ENCODE measurements around the gene SLC25A51.
A peak's percentile ranks its signal among the peaks of the same experiment; 100 is the strongest.
"Not testable (repeated sequence)": the region's sequence is repeated elsewhere in the genome, so short reads cannot be mapped to it uniquely, and the experiment has no call there.

The SLC25A51 gene

DNA sequence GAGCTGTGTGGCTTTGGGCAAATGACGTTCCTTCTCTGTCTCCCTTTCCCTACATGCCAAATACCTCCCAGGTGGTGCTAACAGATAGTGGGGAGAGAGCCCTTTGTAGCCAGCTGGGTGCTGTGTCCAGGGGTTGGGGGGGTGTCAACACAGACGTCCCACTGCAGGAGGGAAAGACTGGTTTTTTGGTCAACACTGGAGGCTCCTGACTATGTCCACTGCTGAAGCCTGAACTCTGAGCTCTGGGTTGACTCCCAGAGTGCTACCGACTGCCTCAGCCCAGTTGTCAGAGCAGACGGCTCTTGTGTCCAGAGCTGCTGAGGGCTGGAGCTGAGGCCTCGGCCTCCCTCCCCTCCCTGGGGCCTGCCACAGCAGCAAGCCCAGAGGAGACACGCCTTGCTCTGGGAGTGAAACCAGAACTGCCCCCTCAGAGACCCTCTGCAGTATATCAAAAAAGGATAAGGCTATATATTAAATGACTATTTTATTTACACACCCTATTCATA, 14.8 kb upstream of the SLC25A51 start:
- DNase-seq = no peak

DNA sequence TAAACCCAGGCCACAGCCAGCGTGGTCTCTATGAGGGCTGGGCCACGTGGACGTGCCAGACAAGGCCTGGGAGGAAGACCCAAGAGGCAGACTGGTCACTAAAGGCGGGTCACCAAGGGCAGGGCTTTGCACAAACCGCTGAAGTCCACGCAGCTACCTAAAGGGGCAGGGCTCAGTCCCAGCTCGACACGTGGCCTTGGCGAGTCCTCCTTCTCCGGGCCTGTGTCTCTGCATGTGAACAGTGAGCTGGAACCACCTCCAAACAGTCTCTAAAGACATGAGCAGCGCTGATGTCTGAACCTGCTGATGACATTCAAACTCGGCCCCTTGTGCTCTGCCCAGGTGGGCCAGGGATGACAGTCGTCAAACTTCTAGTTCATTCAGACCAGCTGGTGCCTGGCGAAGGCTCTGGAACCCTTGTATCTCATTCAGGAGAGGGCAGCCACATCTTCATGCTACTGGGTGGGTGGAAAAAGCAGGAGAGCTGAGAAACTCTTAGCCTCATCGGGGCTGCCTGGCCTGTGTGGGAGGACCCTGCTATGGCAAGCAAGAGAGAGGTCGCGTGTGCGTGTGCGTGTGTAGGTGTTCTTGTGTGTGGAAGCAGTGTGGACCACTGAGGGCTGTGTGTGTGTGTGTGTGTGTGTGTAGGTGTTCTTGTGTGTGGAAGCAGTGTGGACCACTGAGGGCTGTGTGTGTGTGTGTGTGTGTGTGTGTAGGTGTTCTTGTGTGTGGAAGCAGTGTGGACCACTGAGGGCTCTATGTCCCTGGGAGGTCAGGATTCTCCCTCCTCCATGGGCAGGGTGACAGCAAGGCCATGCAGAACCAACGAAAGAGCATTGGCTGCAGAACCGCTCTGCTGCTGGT, 14.1 kb upstream of the SLC25A51 start:
- no peak for DNase-seq

DNA sequence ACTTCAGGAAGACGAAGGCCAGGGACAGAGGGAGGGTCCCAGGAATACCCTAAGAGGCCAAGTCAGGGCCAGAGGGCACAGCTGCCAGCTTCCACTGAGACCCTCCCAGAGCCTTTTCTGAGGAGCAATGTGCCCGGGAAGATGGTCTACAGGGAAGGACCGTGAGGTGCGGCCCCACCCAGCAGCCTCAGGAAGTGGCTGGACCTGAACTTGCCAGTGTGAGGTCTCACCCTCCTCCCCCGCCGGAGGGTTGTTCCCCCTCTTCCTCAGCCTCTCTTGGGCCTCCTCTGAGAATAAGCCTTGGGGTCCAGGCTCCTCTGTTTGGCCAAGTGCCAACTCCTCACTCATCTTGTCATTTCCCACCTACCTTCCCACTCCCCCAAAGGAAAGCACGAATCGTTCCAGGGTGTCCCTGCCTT, 13.4 kb upstream of the SLC25A51 start:
- no peak for DNase-seq

DNA sequence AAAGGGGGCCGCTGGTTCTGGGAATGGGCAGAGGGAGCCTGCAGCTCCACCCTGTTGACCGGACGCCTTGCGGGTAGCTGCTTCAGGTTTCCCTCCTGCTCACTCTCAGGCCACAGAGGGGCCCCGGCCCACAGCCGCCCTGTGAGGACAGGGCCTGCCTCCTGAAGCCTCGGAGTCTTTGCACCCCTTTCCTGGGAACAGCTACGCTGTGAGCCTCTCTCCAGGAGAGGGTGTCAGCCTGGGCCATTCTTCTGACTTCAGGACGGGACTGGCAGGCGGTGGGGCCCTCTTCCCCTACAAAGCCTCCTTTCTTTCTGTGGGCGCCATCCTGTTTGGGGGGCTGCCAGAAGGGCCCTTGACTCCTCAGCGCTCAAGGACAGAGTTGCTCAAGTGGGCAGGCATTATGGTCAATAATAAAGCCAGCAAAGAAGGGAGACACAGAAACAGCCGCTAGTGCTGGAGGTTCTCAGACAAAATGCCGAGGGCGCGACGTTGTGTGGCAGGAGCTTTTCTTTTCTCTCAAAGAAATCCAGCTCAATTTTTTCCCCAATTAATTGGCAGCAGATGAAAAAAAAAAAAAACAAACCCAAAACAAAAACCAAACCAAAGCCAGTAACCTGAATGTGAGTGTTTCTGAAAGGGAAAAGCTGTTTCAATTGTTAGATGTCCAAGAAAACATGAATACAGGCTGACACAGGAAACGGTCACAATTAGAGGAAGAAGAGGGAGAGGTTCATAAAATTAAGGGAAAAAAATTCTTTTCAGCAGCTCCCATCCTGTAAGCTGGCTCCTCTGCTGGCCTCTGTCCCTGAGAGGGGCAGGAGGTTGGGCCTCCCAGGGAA, 12.8 kb upstream of the SLC25A51 start:
- no peak for DNase-seq

DNA sequence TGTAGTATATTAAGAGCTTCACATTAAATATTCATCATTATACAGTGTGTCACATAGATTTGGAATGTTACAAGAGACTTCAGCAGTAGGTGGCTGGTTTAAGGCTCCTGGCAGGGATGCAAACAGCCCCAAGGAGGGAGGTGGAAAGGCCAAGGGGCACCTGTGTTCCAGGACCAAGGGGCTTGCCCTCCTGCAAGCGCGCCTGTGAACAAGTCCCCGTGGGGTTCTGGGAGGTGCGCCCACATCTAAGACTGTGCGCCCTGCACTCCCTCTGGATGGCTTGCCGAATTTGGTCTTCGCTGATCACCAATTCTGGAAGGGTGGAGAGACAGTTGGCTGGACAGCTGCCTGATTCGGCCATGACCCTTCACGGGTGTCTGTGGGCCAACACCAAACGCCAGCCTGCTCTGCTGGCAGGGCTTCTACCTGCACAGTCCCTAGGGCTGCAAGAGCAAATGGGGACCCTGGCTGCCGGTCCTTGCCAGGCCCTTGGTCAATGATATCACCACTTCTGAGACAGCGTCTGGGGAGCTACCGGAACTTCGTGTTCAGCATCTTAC, 12.1 kb upstream of the SLC25A51 start:
- no peak for DNase-seq

DNA sequence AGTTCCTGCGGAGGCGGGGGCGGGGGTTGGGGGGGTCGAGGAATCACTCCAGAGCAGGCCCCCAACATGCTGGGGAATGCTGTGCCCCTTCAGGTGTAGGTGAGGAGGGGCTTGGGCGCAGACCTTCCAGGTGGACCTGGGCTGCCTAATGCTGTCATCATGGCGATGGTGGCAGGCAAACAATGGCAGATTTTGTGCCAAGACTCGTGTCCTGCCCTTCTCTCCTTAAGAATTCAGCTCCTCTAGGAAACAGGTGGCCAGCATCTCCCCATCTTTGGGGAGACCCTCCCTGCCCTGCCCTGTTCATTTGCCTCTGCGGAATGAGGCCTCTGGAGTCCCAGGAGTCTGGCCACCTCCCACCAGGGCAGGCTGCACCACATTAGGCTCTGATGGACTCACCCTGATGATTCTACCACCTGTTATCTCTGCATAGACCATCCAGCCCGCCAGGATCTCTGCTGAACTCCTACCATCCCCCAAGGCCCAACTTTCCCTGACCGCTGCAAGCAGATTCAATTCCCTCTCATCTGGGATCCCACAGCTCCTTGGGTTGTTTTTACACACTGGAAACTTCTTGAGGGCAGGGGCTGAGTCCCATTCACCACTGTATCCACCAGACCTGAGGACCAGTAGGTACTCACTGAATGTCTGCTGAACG, 10.9 kb upstream of the SLC25A51 start:
- DNase-seq = no peak

DNA sequence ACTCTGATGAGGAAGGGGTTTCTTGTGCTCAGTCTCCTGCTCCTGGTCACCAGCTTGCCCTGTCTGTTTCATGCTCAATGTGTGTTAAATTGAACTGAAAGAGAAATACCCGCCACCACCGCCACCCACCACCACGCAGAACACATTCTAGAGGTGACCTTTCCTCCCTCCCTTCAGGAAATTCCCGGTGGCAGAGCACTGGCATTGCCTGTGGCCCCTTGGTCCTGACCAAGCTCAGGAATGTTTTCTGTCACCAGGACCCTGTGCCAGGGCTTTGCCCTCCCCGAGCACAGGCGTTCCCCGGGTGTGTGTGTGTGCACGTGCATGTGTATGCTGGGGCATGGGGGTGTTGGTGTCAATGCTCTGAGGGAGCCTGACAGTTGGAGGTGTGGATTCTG, 10.2 kb upstream of the SLC25A51 start:
- DNase-seq = no peak

DNA sequence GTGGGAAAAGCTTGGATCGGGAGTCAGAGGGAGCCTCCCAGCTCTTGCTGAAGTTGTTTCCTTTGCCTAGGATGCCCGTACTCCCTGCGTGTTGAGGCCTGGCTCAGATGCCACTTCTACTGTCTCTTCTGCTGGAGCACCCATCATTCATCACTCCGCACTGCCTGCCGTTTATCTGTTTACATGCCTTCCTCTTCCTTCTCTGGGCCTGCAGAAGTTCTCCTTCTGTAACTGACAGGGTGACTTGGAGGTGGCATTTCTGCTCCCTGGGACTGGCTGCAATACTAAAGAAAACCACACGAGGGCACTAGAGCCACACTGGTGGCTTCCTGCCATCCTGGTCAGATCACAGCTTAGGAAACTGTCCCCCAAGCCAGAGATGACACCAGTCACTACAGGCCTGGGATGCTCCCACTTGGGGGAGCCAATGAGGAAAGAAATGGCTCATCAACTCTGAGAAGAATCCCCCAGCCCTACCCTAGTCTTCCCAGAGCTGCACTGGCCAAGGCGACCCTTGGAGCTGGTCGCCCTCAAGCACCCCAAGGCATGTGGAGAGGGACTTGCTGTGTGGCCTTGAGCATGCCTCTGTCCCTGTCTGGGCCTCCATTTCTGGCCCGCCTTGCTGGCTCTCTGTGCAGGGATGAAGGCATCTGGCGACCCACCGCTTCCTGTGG, 9.7 kb upstream of the SLC25A51 start:
- DNase-seq = peak; percentile 66

DNA sequence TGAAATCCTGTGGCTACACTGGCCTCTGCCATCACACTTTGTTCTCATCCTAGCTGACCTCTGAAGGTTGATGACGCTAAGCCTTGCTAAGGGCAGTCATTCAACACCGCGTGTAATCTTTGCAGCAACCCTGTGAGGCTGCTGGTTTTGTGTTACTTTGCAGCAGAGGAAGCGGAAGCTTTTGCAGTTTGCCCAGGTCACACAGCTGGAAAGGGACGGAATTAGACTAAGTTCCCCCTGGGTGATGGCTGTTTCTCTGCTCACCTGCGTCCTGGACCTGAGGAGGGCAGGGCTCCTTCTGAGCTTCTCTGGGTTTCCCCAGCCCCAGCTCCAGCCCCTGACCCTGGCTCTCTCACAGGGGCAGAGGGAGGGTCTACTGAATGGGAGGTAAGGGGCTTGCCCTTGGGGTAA, 7.3 kb upstream of the SLC25A51 start:
- DNase-seq = no peak

DNA sequence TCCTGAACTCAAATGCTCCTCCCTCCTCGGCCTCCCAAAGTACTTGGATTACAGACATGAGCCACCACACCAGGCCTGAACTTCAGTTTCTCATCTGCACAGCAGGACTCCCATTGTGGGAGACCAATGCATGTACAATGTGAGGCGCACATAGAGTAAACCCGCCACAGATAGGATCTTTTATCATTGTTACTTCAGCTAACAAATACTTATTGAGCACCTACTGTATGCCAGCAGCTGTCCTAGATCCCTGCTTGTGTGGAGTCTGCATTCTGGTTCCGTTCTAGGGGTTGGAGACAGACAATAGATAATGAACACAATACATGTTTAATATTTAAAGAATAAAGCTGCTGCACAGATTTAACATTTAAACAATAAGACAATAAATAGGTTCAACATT, 6.3 kb upstream of the SLC25A51 start:
- no peak for DNase-seq

DNA sequence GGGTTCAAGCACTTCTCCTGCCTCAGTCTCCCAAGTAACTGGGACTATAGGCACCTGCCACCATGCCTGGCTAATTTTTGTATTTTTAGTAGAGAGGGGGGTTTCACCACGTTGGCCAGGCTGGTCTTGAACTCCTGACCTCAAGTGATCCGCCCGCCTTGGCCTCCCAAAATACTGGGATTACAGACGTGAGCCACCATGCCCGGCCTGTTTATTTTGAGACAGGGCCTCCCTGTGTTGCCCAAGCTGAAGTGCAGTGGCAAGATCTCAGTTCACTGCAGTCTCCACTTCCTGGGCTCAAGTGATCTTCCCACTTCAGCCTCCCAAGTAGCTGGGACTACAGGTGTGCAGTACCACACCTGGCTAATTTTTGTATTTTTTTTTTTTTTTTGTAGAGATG, 5.9 kb upstream of the SLC25A51 start:
- not testable (repeated sequence) for DNase-seq

DNA sequence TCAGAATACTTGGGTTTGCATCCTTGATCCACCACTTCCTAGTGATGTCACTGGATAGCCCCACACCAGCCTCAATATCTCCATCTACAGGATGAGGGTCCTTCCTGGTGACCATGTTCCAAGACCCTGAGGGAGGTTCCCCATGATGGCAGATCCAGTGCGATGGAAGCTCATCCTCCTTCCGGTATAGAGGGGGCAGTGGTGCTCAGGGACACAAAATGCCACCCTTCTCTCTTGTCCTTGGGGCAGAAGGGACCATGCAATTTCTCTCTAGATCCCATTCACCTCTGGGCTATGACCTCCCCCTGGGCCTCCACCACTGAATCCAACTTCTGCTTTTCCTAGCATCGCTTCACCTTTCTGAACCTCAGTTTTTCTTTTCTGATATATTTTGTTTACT, 5.4 kb upstream of the SLC25A51 start:
- no peak for DNase-seq

DNA sequence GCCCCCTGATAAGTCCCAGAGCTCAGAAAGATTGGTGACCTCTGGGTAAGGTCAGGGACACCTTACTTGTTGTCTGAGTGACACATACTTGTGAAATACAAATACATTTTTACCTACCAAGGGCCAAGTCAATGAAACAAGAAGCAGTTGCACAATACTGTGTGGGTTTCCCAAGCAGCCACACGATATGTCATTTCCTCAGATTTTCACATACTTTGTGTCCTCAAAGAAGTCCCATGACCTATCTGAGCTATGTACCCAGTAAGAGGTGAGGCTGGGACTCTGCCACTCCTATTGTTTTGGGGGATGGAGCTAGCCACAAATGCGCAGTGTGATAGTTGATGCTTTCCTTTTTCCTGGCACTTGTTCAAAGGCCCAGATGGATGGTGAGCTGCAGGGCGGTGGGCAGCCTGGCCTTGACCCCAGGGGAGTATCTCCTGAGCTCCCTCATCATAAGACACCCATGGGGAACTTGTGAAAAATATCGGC, 4.8 kb upstream of the SLC25A51 start:
- no peak for DNase-seq

DNA sequence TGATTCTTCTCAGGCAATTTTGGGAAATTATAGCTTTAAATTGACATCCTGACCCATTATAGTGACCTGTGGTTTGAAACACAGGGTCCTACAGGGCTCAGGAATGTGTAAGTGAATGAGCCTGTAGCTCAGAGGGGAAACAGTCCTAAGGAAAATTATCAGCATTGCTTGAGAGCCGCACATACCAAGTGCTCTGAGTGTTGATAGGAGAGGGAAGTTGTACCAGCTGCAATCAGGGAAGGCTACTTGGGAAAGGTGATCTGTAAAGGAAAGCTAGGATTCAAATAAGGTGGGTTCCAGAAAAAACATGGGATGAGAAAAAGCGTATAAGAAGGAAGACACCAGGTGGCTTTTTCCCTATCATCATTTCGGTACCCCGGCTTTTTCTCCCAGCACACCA, 4.4 kb upstream of the SLC25A51 start:
- DNase-seq = no peak

DNA sequence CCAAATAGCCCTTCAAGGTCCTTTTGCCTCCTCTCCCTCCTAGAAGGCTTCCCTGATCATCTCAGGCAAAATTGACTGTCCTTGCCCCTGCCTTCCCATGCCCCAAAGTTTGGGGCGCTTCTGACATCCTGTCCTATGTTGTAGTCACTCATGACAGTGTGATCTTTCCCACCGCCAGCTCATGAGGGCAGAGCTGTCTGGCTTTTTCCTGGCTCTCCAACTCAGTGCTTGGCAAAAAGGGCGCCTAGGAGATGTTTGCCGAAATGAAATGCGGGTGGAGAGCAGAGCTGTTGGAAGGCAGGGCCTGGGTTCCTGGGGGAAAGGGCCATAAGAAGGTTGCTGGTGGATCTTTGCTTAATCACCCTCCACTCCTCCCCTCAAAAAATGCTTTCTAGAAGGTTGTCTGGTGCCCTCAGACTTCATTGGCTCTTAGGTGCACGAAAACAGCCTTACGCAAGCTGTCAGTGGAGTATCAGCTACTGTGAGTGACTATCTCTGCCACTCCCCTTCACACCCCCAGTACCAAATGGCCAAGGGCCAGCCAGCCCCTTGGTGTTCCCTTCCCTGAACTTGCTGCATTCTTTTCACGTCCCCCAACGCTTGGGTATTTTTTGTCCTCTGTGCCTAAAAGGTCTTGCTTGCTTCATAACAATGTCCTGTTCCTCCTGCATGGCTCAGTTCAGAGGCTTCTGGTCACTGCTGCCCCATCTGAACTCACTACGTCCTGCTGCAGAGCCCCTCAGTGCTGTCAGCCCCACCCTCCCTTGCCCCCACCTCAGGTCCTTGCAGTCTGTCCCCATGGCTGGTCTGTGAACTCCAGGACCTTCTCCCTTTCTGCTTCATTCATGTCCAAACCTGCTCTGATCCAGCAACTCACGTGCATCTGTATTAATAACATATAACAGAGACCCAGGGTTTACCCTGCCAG, 2.6 kb upstream of the SLC25A51 start:
- DNase-seq = no peak

DNA sequence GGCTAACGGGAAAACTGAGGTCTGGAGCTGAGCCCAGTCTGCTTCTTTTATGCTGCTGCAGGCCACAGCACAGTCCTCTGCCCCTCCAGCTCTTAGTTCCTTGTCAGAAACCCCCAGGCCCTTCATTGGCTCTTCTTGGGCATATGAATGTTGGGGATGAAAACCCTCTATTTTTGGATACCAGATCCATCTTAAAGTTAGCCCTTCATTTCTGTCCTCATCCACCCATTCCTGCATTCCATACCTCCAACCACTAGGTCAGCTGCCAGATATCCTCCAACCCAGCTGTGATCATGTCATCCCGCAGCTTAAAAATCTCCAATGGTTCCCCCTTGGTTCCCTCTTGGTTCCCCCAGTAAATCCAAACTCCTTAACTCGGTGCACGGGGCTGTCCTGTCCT, 1.8 kb upstream of the SLC25A51 start:
- DNase-seq = no peak

DNA sequence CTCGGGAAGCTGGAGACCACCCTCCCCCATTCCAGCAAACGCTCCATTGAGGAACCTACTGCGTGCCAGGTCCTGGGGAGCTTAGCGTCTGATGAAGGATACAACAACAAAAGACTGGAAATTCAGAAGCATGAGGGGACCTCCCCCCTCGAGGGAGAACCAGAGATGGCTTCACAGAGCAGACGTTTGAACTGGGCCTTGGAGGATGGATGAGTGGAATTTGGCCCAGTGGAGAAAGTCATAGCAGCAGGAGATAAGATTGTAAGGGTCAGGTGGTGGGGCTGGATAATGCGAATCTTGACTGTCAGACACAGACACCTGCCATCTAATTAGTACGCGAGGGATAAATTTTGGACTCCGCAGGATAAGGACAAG, 1.2 kb upstream of the SLC25A51 start:
- no peak for DNase-seq

DNA sequence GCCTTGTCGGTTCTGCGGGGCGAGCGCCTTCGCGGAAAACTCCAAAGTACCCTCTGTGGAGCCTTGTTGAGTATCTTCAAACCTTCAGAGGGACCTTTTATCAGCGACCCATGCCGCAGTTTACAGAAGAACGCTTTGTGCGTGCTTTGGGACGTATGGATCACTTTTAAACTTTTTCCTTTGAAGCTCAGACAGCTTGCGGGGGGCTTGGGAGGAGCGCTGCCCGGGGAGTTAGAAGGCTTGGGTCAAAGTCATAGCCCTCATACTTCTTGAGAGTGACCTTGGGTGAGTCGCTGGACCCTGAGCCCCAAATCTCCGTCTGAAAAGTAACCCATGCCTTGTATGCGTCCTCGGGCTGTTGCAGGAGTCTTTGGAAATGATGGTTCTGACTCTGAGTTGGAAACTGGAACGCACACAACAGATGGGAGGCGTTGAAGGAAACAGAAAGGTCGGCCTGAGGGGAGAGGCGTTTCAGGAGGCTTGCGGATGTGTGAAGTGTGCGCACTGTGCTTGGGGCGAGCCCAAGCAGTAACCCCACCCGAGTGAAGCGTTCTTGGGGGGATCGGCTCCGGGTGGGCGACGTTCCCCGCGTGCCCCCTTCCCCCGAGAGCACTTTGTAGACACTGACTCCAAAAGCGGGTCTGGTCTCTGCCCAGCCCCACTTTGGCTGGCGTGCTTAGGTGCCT, 661 bp upstream of the SLC25A51 start:
- no peak for DNase-seq

DNA sequence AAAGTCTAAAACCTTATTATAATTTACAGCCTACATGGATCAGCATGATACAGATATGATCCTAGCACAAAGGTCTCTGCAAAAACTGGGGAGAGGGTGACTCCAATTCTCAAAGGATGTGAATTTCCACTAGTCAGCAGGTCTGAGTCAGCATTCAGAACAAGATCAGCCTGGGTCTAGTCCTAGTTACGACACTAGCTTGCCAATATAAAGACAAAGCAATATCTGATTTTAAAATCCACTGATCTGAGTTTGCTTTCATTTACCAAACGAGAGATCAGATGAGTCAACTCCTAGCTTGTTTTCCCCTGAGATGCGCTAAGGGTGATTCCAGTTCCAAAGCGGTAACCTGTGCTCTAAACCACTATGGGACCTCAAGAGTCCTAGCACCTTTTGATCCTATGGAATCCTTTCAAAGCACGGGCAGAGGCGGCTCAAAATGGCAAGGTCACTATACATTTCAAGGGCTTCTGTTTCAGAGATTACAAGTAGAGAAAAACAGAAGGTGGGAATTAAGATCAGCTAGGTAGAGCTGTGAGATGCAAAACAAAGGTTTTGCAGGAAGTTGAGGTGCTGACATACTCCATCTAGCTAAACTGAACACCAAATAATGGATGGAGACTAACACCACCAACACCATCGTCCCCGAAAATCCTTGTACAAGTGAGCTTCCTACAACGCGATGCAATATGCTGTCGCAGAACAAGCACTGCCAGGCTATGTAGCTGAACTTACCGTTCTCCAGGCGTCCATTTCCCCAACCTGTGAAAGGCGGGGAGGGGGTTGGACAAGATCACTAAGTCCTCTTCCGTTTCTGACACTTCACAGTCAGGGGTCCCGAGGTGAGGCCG, 906 bp downstream of the SLC25A51 start:
- no peak for DNase-seq

DNA sequence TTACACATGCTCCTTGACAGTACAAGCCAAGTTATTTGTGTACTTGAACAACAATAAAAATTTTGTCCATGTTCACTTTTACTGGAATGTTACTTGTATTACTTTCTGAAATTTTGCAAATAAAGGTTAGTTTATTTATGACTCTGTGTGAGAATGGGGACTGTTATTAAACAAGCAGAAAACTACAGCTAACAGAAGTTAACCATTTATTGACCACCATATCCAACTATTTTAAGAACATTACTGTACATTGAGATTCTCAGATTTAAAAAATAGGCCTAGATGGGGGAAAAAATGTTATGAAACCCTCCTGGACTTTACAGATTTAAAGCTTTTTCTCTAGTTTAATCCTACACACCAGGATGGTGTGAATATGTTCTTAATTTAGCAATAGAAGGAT, 1.8 kb downstream of the SLC25A51 start:
- DNase-seq = no peak

Data from NCI-H748 treated with DMSO at 0.1 percent for 48 hours (cell line).